ENCODE measurements around the gene COMMD10. TPM values are rescaled to one million over a fixed set of nuclear protein-coding genes. Genes with fewer than 3 reads are reported as not detected.

Gene COMMD10
- total and polyA plus RNA-seq, 8 donors, result 3.2 to 72.8 (median 35.4) TPM

GRCh38 chr5:116216246-116216645, 131.4 kb downstream of the COMMD10 start:
- Histone ChIP-seq H3K4me3 (no peak overlapping the region), H3K27me3 (no peaks in the 10 kb centered on the region), H3K4me1 (no peaks in the 10 kb centered on the region), H3K27ac (no peak overlapping the region), H3K36me3 (no peaks in the 10 kb centered on the region), H3K9me3 (no peaks in the 10 kb centered on the region)
- 95 to 100% (median 99%) methylated on average over 5 of the region's 5 CpGs for WGBS, 5 donors
- no peak for TF ChIP-seq POLR2AphosphoS5 (IDR thresholded peaks at IDR 0.05)
- no peak for TF ChIP-seq CTCF (IDR thresholded peaks at IDR 0.05)
- TF ChIP-seq EP300 (IDR thresholded peaks at IDR 0.05), result no peak
- no peak for TF ChIP-seq POLR2A (IDR thresholded peaks at IDR 0.05)
- DNase-seq, result no peak
- intact Hi-C loops (cut with DNase I; ENCODE audit: low total_unique reads), result no loop called here

DNA sequence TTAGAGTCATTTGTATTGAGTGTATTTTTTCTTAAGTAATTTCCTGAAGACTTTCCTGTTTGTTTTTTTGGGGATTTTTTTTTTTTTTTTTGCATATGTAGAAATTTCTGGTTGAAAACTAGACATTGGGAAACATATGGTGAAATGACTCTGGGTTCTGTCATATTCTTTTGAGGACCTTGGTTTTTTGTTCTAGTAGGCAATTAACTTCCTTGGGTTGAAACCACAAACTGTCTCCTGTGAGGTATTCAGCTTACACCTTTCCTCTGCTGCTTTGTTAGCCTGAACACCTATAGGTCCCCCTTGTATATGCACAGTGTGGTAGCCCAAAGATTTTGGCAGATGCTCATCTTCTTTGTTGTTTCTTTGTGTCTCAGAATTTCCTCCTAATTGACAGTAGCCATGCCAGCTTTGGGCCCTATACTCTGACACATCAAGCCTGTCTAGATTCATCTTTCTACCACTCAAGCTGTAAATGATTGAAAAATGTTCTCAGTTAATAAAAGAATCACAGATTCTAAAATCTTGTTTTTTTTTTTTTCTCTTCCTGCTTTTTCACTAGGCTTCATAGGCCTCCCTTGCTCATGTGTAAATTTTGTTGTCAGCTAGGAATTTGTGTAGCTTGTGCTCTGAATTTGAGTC, 140.6 kb downstream of the COMMD10 start:
- Histone ChIP-seq H3K4me3 (no peak overlapping the region), H3K36me3 (no peaks in the 10 kb centered on the region), H3K9me3 (peaks cover 0 to 6% (median 0%) of the 10 kb centered on the region in 4 donors), H3K27me3 (no peaks in the 10 kb centered on the region), H3K4me1 (peaks cover 0 to 10% (median 0%) of the 10 kb centered on the region in 4 donors), H3K27ac (no peak overlapping the region)
- intact Hi-C loops (cut with DNase I; ENCODE audit: low total_unique reads), result no loop called here
- TF ChIP-seq CTCF (IDR thresholded peaks at IDR 0.05) (no peak), EP300 (IDR thresholded peaks at IDR 0.05) (no peak), POLR2AphosphoS5 (IDR thresholded peaks at IDR 0.05) (no peak), POLR2A (IDR thresholded peaks at IDR 0.05) (no peak)
- DNase-seq, result no peak

DNA sequence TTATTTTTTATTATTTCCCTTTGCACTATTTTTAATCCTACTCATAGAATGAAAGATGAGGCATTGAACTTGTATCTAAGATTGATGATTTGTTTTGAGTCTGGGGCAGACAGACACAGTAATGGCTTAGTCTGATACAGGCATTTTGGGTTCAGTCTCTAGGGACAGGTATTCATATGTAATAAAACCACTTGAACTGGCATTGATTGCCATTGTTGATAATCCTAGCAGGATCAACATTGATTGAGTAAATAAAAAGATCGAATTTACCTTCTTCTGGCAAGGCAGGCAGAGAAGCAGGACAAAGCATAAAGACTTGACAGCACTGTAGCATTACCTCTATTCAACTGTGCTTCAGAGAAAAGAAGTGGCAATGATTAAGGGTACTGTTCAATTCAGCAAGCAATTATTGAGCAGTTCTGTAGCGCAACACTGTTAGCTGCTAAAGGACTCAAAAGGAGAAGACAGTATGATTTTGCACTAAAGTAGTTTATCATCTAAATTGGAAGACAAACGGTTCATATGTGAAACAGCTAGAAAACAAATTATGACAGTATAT, 144.4 kb downstream of the COMMD10 start:
- Histone ChIP-seq H3K4me3 (no peak overlapping the region), H3K36me3 (no peaks in the 10 kb centered on the region), H3K4me1 (peaks cover 0 to 10% (median 0%) of the 10 kb centered on the region in 4 donors), H3K27ac (no peak overlapping the region), H3K9me3 (peaks cover 0 to 4% (median 0%) of the 10 kb centered on the region in 4 donors), H3K27me3 (no peaks in the 10 kb centered on the region)
- WGBS, 5 donors, result 35 to 57% (median 55%) methylated on average over 3 of the region's 3 CpGs
- intact Hi-C loops (cut with DNase I; ENCODE audit: low total_unique reads), result no loop called here
- no peak for TF ChIP-seq EP300 (IDR thresholded peaks at IDR 0.05)
- TF ChIP-seq CTCF (IDR thresholded peaks at IDR 0.05), result no peak
- no peak for TF ChIP-seq POLR2AphosphoS5 (IDR thresholded peaks at IDR 0.05)
- no peak for TF ChIP-seq POLR2A (IDR thresholded peaks at IDR 0.05)
- DNase-seq, result no peak

GRCh38 chr5:116231288-116231687, 146.5 kb downstream of the COMMD10 start:
- TF ChIP-seq POLR2AphosphoS5 (IDR thresholded peaks at IDR 0.05) (no peak), POLR2A (IDR thresholded peaks at IDR 0.05) (no peak), CTCF (IDR thresholded peaks at IDR 0.05) (no peak), EP300 (IDR thresholded peaks at IDR 0.05) (no peak)
- H3K27me3 ChIP-seq, result no peaks in the 10 kb centered on the region
- peaks cover 0 to 10% (median 0%) of the 10 kb centered on the region in 4 donors for H3K4me1 ChIP-seq
- no peaks in the 10 kb centered on the region for H3K9me3 ChIP-seq
- no peak for DNase-seq
- intact Hi-C loops (cut with DNase I; ENCODE audit: low total_unique reads), result no loop called here
- H3K36me3 ChIP-seq, result no peaks in the 10 kb centered on the region
- H3K4me3 ChIP-seq, result no peak overlapping the region
- H3K27ac ChIP-seq, result no peak overlapping the region
- WGBS, 5 donors, result 42 to 71% (median 55%) methylated on average over 2 of the region's 2 CpGs

Data from stomach (tissue), 9 donors.